HCEC 1CT (cell line): Measurements from ENCODE around the gene PAQR5.
A peak's percentile ranks its signal among the peaks of the same experiment; 100 is the strongest.
"Not testable (repeated sequence)": the region's sequence is repeated elsewhere in the genome, so short reads cannot be mapped to it uniquely, and the experiment has no call there.

Source experiments
- DNase-seq: peaks from one replicate; pipeline ENCODE4 v3.0.0-alpha.2; 2017

The PAQR5 gene, protein sequence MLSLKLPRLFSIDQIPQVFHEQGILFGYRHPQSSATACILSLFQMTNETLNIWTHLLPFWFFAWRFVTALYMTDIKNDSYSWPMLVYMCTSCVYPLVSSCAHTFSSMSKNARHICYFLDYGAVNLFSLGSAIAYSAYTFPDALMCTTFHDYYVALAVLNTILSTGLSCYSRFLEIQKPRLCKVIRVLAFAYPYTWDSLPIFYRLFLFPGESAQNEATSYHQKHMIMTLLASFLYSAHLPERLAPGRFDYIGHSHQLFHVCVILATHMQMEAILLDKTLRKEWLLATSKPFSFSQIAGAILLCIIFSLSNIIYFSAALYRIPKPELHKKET

DNA sequence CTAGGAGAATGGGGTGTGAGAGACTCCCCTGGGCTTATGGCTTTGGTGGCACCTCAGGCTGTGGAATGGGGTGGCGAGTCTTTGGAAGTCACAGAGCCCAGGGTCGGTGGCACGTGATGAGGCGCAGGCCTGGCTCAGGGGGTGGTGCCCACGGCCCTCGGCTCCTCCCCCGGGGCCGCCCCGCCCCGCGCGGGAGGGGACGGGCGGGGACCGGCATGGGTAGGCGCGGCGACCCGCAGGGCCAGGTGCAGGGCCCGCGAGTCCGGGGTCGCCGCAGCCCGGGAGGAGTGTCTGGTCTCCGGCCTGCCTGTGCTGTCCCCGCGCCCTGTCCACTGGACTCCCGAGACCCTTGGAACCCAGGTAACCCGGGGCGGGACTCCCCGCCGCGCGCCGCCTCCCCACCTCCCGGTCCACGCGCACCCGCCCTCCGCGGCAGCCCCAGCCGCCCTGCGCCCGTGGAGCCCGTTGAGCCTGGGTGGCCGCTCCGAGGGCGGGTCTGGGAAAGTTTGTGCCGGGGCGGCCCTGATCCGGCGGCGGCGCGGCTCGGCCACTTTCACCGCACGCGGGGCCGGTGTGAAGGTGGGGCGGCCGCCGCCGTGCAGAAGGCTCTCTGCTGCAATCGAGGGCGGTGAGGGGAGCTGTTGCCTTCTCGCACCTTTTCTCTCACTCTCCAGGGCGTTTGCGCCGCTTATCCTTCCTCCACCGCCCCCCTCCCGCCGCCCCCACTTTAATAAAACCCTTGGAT, at the start of gene PAQR5:
Gene PAQR5 (plus strand): TSS at position 216 of the 745 bp plus-strand sequence. CDS start 61,169 bp downstream, outside the sequence.
- no peak for DNase-seq

DNA sequence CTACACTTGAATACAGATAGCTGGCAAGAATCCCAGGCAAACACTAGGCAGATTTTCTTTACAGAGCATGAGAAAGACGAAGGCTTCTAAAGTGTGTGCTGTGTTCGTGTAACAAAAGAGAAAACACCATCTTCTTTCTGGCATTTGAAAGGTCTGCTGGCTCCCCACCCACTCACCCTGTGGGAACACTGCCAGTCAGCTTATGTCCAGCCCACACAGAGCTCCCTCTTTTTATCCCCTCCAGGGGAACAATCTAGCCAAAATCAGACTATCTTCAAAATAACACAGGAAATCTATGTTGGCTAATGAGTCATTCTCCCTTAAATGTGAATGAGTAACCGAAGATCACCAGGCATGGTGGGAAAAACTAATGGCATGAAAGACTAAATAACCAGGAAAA, 45.6 kb upstream of the PAQR5 start:
- DNase-seq = peak; percentile 85

DNA sequence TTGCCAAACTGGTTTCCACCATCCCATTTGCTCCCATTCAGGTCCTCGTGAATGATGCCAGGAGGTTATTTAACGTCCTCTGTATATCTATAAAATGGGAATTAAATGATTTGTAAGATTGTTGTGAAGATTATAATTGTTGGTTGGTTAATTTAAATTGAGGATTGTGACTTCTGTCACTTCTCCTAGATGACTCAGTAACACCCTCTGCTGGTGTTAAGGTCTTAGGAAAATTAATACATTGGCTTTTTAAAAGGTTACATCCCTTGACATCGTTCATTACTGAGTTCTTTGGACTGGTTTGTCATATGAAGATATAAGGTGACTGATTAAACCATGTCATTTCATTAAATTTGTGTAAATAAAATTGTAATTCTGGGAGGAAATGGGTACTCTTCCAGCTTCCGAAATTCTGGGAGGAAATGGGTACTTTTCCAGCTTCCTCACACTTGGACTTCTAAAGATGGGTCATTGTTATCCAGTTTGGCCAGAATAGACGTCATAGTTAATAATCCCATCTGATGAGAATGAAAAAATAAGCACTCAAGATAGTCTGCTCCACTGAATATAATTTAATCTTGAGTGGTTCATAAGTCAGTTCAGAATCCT, 33.3 kb upstream of the PAQR5 start:
- peak; percentile 29 for DNase-seq

DNA sequence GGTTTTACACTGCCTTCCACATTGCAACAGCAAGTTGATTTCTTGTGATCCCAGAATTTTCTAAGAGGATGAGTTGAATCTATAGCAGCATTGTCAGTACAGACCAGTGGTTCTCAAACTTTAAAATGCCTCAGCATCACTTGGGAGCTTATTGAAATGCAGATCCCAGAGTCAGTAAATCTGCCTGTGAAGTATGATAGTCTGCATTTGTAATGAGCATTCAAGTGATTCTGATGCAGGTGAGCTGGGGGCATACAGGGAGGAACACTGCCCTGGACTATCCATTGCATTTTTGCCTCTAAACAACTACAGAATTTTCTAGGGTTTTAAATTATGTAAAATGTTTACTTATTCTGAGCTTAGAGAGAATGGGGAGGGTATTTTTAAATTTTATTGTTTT, 27.5 kb upstream of the PAQR5 start:
- no peak for DNase-seq

DNA sequence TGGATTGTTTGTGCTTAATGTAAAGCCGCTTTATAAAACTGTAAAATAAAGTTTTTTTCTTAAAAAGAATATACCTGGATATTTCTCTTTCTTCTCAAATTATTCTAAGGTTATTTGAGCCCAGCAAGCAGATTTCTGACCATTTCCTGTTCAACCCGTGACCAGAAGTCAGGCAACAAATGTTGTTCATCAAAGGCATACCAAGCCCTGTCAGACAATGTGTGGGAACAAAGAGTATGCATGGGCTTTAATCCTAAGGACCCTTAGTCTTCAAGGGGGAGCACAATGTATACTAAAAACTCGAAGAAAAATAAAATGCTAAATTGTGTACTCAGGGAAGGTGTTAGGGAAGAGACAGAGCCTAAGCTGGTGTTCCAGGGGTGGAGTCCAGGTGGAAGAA, 26.6 kb upstream of the PAQR5 start:
- no peak for DNase-seq

DNA sequence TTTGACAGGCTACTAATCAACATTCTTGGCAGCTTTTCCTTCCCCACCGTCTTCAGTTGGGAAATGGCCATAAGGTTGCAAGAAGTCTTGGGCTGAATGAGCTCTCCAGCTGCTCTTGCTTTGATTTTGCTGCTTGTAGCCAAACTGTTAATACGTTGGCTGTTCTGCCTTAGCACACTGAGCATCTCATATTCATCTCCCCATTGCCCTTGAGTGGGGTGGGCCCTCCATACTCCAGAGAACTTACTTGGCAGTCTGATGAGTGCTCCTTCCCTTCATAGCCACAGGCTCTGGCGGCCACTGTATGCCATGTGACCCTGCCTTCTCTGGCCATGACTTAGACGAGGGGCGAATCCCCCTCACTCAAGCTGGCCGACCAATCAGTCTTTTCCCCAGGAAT, 25.8 kb upstream of the PAQR5 start:
- DNase-seq = no peak

DNA sequence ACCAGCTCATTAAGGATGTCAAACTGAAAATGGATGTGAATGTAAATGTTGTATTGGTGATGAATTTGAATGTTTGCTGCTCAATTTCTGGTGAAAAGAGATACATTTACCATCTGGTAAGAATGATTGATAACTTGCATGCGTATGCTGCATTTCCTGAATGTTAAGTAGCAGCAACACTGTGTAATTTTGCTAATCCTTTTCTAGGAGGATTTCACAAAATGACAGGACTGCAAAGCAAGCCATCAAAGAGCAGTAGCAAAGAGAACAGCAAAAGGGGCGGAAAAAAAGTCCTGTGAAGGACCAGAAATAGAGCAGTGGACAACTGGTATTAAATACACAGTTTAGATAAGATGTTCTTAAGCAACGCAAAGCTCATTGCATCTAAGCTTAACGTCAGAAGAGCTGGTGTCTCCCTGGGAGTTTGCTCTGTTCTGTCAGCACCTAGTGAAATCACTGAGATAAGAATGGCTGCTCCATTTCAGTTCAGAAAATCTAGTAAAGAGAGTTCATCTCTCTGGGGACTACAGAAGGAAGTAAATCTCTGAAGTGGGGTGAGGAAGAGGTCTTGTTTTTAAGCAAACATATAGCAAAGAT, 23.5 kb upstream of the PAQR5 start:
- no peak for DNase-seq

DNA sequence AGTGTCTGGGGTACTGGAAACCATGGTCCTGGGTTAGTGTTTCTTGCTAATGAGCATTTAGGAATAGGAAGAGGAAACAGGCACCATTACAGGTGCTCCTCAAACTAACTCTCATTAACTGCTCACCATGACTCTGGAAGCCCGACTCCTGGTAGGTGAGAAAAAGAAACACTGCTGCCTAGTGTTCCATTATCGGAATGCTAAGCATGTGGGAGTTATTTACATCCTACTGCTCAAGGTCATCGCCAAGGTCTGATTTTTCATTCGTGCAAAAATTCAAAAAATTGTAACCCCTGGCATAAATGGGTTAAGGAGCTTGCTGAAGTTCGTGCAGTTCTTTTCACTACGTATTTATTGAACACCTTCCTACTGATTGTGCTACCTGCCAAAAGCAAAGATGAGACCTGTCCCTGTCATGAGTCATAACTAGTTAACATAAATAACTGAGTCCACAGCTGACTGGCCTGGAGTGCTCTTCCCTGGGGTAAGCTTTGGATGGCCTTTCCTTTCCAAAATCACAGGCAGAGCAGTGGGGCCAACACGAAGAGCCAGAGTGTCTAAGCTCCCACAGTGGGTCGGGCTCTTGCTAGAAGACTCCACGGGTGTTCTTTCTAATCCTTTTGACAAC, 22.7 kb upstream of the PAQR5 start:
- DNase-seq = no peak

DNA sequence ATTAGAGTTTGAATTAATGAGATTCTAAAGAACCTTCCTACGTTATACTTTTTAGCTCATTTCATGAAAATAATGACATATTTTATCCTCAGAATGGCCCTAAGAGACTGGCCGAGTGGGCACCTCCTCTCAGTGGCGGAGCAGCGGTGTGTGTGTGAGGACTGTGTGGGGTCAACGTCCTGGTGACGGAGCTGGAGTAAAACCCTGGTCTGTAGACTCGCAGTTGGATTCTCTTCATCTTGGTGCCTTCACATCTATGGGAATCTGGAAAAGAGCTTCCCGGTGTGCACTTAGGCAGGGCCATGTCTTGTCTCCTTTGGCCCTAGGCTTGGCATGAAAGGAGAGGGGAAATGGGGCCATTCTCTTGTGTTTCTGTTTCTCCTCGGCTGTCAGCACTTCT, 21.4 kb upstream of the PAQR5 start:
- no peak for DNase-seq

DNA sequence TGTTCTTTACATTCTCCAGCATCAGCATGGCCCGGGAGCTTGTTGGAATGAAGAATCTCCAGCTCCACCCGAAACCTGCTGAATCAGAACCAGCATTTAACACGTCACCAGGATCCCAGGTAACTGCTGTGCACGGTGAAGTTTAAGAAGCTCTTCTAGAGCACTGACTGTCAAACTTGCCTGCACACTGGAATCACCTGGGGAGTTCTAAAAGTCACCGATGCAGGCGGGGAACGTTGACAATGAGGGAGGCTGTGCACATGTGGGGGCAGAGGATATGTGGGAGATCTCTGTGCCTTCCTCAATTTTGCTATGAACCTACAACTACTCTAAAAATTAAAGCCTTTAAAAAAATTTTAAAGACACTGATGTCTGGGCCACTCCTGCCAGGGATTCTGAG, 19.1 kb upstream of the PAQR5 start:
- DNase-seq = no peak

DNA sequence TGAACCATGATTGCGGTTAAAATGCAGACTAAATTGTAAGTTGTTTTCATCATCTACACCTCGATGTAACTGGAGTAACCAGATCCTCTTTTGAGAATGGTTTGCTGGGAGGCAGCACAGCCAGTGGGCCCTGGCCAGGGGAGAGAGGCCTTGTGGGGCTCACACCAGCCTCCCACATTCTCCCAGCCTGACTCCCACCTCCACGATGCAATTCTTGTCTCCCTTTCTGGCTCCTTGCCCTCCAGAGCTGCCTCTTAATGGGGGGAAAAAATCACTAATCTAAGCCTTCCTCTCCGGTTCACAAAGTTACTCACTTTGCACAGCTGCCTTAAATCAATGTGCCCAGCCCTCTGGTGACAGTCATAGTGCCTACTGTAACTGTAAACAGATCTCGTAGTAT, 17.9 kb upstream of the PAQR5 start:
- DNase-seq = no peak

DNA sequence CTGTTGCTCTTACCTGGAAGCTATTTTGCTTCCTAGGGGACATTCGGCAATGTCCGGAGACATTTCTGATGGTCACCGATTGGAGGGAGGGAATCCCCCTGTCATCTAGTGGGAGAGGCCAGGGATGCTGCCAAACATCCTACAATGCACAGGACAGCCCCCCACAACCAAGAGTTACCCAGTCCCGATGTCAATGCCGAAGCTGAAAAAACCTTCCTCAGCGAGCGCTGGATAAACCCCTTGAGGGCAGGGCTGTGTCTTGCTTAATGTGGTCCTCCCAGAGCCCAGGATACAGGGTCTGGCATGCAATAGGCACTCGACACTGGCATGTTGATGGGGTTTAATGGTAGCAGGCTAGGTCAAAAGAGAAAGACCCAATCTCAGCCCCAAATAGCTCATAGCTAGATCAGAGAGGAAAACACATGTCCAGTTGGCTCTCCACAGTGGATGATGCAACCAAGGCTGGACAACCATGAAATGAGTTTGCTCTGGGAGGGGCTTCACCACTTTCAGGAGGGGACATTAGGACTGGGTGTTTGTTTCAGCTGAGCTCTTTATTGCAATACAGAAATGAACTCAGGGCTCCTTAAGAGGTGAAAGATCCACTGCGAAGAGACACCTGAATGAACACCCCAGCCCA, 16.5 kb upstream of the PAQR5 start:
- no peak for DNase-seq

DNA sequence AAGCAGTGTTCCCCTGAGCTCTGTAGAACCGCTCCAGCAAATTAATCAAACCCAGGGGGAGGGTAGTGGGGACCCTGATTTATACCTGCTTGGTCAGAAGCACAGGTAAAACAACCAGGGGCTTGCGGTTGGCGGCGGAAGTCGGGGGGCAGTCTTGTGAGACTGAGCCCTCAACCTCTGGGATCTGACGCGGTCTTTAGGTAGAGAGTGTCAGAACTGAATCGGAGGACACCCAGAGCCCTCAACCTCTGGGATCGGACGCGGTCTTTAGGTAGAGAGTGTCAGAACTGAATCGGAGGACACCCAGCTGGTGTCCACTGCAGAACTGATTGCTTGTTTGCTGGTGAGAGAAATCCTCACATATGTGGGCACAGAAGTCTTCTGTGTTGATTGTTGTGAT, 12.9 kb upstream of the PAQR5 start:
- no peak for DNase-seq

DNA sequence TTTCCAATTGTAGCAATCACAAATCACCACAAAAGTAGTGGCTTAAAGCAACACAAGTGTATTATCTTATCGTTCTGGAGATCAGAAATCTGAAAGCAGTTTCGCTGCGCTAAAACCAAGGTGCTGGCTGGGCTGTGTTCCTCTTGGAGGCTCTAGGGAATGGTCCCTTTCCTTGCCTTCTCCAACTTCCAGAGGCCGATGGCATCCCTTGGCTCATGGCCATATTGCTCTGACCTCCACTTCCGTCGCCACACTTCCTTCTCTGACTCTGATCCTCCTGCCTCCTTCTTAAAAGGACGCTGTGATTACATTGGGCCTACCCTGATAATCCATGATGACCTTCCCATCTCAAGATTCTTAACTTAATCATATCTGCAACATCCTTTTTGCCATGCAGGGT, 10.7 kb upstream of the PAQR5 start:
- DNase-seq = no peak

DNA sequence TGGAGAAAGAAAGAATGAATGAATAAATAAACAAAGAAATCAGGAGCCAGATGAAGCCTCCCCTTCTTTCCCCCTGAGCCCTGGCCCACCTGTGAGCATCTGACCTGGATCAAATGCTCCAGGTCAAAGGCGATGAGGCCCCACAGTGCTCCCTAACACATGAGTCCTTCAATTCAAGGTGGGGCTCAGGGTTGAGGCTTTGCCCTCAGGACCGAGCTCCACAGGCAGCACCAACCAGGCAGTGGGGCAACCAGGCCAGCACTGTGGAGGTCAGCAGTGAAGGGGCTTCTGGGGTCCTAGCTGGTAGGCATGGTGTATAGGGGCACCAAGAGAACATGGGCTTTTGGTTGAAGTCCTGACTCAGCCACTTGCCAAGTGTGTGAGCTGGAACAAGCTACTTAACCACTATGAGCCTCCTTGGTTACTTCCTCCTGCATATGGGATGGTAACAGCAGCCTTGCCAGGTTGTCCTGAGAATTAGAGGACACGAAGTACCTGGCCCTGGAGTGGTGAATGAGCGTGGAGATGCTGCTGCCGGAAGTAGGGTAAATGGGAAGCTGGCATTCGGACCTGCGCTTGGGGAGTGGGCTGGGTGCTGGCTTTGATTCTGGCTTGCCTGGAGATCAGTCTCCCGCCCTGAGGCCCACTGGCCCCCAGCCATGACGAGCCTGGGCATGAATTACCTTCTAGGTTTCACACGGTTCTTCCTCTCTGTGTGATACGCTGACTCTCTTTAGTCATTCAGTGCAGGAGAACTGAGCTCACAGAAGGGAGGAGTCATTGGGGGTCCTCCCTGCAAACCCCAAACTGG, 10.0 kb upstream of the PAQR5 start:
- no peak for DNase-seq

DNA sequence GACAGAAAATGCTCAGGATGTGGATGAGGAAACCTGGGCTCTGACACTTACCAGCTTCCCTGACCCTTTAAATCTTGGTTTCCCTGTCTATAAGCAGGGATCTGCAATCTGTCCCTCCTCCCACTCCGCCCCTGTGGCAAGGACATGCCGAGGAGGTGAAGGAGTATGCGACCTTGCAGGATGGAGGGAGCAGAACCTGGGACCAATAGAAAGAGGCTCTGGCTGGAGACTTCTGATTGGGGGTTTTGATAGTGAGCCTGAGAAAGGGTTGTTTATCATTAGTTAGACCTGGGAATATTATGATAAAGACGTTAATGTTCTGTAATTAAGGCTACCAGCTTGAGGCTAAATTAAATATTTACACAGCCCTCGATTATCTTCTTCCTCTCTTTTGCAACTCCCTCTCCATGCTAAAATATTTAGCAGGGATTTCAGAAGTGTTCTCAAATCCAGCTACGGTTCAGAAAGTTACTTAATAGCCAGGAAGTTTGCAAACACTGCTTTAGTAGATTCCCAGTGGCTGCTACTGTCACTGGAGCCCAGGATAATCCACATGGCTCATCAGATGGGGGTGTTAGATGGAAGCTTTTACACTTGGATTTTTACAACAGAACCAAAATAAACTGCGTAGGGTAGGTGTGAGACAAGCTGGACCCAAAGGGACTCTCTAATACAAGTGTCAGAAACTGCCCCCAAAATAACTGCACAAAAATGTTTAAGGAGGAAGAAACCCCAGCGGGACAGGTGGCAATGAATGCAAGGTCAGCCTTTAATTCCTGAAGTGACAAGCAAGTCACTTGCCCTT, 9.2 kb upstream of the PAQR5 start:
- DNase-seq = no peak

DNA sequence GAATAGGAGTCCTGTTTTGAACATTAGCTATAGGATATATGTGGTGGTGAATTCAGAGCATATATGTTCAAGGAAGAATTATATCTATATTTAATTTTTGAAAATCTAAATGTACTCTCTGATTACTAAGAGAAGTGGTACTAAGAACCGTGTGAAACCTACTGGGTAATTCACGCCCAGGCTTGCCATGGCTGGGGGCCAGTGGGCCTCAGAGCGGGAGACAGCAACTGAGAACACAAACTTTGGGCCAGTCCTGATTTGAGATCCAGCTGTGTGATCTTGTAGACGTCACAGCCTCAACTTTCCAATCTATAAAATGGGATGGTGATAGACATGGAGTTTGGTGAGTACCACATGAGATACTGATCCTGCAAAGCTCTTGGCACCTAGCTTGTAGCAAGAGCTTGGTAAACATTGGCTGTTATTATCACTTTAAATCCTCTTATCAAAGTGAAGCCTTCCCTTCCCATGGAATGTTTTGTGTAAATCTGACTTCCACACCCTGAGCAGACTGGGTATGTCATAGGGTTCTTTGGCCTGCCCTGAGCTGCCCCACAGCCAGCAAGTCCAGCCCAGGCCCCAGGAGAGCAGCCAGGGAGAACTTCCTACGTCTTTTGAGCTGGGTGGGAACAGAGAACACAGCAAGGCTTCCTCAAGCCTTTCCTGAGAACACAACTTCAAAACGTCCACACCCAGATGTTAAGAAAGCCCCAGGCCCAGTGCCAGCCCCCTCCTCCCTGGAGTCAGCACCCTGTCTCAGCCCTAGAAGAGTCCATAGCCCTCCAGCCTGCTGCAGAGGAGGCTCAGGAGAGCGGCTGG, 8.2 kb upstream of the PAQR5 start:
- no peak for DNase-seq

DNA sequence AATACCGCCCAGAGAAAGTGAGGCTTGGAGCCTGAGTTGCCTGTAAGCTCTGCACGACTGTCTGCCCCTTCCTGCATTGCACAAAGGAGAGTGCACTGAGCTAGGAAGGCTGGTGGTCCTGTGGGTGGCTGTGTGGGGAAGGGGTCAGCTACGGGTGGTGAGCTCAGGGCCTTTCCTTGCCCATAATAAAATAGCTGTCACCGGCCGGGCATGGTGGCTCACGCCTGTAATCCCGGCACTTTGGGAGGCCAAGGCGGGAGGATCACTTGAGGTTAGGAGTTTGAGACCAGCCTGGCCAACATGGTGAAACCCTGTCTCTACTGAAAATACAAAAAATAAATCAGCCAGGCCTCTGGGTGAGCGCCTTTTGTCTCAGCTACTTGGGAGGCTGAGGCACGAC, 7.1 kb upstream of the PAQR5 start:
- DNase-seq = not testable (repeated sequence)

DNA sequence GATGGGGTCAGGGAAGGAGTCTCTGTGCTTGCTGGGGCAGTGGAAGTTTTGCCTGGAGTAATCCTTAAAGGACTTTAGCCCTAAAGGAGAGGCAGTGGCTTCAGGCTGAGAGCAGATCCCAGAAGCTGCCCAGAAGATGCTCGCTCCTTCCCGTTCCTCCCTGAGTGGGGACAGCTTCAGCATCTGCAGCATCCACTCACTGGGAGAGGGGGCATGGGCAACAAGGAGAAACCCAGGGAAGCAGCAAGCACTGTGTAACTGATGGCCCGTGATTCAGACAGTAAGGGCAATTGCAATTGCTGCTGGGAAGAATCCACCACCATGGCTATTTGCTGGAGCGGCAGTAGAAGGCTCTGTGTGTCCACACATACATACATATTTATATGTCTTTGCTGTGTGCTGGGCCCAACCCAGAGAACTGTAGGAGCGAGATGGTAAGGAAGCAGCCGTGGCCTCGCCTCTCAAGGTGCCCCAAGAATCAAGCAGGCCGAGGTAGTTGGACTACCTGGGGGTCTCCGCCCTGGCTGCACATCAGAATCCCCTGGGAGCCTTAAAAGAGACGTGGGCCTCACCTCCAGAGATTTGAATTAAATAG, 5.8 kb upstream of the PAQR5 start:
- no peak for DNase-seq
